GM18907 (cell line): Measurements from ENCODE around the gene NDUFA13.

Experiments
- ATAC-seq: cut with Tn5 transposase; IDR thresholded peaks from one replicate; pipeline ENCODE4 v1.9.1; 2021; ENCODE audit warnings: mild to moderate bottlenecking, moderate library complexity; ENCODE audit not compliant: unreplicated experiment

Gene NDUFA13

DNA sequence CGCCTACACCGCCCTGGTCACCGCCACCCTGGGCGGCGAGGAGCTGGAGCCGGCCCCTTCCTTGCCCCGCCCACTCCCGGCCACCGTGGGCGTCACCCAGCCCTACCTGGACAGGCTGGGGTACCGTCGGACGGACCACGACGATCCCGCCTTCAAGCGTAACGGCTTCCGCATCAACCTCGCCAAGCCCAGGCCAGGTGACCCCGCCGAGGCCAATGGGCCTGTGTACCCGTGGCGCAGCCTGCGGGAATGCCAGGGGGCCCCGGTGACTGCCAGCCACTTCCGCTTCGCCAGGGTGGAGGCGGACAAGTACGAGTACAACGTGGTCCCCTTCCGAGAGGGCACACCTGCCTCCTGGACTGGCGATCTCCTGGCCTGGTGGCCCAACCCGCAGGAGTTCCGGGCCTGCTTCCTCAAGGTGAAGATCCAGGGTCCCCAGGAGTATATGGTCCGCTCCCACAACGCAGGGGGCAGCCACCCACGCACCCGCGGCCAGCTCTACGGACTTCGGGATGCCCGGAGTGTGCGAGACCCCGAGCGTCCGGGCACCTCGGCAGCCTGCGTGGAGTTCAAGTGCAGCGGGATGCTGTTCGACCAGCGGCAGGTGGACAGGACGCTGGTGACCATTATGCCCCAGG lies 29.0 kb downstream of the NDUFA13 start:
- ATAC-seq: no peak

- ATAC-seq: no peak
Measured at GRCh38 chr19:19545707-19546106, 29.7 kb downstream of the NDUFA13 start.

DNA sequence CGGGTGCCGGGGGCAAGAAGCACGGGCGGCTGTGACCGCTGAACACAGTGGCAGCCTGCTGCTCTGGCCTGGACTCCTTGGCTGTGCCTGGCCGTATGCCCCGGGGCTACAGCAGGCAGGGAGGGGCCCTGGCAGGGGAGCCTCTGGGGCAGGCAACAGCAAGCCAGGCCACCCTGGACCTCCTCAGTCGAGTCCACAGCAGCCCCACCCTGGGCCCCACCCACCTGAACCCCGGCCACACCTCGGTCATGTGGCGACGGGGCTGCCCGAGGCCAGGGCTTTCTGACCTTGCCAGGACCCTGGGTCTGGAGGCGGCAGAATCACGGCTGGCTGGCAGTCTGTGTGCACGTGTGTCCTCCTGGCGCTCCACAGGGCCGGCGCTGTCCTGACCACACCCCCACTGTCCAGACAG lies 30.7 kb downstream of the NDUFA13 start:
- no peak for ATAC-seq

GRCh38 chr19:19547674-19548336 lies 31.8 kb downstream of the NDUFA13 start:
- ATAC-seq: no peak

DNA sequence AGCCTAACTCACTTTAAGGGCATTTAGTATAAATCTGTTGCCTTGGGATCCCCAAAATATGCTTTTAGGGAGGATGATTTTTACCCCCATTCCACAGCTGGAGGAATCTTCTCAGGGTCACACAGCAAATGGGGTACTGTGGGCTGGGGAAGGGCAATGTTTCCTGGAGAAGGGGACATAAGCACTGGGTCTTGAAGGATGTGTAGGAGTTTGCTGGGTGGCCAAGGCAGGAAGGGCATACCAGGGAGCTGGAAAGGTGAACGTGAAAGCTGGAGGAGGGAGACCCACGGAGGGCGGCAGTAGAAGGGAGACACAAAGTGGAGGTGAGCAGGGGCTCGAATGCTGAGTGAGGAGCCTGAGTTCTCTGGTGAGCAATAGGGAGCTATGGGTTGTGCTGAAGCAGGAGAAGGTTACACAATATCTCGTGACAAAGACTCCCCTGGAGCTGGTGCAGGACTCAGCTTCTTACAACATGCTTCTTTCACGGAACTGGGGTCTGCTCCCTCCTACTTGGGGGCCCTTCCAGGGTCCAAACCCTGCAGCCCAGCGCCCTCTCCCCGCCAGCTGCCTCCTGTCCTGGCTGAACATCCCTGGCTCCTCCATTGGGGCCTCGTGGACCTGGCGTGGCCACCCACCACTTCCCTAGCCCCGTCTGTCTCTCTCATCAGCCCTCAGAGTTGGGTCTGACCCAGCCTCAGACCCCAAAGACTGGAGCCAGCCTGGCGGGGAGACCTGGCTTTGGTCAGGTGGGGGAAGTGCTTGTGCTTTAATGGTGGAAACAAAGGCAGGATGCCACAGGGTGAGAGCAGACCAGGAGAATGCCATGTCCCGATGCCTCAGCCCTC lies 33.1 kb downstream of the NDUFA13 start:
- ATAC-seq: no peak

DNA sequence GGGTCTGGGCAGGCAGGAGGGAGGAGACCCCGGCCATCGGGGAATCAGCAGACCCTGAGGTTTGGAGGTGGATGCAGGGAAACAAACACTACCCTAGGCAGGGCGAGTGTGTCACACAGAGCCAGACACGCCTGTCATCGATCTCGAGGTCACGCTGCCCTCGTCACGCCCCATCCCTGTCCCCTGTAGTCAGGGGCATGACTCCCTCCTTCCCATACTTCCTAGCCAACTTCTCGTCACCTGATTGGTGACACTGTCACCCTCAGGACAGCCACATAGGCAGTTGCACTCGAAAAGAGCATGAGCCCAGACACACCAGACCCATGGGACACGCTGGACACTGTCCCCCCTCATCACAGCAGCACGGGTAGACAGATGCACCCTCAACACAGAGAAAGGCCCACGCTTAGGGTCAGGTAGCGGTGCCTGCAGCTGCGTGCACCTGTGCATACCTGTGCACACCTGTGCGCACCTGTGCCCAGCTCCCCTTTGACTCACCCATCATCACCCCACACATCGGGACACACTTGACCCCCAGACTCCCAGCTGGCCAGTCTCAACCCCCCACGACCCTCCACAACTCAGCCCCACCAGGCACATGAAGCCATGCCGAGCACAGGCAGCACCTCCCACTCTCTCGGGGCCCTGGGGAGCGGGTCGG lies 33.9 kb downstream of the NDUFA13 start:
- ATAC-seq: no peak

DNA sequence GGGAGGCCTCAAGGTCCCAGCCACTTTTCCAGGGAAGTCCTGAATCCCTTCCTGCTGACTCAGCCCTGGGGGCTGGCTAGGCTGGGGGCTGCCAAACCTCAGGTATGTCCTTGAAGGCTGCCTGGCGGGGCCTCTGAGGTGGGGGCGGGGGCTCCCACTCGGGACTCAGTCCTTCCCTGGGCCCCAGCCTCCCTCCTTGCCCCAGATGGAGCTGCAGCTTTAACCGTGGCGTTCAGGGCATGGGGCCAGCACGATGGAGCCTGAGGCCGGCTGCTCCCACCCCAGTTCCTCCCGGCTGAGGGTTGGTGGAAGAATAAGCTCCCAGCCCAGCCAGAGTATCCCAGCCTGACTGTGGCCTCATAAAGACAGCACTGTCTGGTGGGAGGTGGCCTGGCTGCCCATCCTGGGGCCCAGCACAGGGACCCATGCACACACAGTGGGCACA lies 34.5 kb downstream of the NDUFA13 start:
- no peak for ATAC-seq

DNA sequence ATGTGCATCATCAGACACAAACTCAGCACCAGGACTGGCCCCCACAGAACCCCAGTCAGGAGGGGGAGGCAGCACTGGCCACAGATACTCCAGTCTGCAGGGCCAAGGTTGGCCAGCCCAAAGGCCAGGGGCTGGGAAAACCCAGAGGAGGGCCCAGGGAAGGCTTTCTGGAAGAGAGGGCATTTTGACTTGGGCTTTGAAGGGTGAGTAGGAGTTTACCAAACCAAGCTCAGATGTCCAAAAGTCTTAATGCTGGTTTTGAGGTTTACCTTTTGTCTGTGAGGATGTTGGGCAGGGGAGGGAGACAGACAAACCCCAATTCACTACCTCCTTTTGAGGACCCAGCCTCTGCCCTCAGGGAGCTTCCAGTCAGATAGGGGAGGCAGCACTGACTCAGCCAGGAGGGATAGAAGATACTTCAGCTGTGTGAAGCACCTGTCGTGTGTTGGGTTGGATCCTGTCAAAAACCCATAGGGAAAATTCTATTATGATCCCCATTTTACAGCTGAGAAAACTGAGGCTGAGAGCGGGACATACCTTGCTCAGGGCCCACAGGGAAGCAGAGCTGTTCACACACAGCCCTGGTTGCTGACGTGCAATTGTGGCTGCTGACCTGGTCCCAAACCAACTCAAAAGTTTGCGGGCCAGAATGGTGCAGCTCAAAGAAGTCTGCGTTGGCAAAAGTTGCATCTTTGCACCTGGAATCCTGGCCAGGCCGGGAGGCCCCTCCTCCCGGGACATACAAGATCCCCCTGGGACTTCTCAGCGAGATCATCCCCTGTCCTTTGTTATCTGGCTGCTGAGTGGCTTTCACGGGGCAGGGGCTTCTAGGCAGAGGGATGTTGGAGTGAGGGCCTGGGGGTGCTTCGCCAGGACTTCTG lies 35.2 kb downstream of the NDUFA13 start:
- ATAC-seq: no peak

GRCh38 chr19:19551853-19552192 lies 35.8 kb downstream of the NDUFA13 start:
- ATAC-seq: no peak

- ATAC-seq: no peak
Measured at GRCh38 chr19:19552798-19553197, 36.8 kb downstream of the NDUFA13 start.

DNA sequence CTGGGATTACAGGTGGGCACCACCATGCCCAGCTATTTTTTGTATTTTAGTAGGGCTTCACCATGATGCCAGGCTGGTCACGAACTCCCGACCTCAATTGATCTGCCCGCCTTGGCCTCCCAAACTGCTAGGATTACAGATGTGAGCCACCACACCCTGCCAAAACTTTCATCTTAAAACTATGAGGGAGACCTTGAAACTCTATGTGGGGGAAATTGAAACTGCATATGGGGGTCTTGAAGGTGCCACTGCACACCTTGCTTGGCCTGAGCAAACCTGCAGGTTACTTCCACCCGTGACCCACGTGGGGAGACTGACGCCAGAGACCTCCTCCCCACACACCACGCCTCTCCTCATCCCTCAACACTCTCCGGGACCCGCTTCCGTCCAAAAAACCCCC lies 37.6 kb downstream of the NDUFA13 start:
- ATAC-seq: no peak

DNA sequence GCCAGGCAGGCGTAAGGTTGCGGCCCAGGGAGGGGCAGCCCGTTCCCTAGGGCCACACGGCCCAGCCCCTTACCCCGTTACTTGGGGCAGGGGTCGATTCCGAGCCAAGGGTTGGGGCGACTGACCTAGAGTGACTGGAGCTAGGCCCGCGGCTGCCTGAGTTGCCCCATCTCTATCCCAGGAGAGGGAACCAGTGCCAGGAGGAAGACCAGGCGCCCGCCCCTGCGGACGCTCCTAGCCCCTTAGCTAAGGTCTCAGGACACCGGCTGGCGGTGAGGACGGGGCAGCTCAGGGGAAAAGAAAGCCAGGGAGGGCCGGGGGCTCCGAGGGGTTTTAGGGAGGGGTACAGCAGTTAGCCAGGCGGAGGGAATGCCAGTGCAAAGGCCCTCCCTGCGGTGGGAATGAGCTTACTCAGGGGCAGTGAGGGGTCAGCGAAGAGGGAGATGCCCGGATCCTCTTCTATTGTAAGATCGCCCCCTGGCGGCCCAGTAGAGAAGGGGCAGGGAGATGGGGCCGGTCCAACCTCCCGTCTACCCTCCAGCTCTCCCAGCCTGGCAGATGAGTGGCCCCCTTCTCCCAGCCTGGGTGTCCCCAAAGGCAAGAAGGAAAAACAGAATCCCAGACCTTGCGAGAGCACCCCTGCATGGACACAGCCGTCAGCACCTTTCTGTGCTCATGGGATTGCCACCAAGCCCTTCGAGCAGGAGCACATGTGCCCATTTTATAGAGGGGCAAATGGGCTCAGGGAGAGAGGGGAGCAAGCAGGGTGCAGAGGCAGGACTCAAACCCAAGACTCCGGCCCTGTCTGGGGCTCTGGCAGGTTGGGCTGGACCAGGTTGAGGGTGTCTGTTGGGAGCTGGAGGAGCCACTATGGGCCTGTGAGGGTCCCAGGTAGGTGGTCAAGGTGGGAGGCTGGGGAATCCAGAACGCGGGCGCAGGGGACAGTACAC lies 38.3 kb downstream of the NDUFA13 start:
- no peak for ATAC-seq

GRCh38 chr19:19558055-19558454 lies 42.0 kb downstream of the NDUFA13 start:
- no peak for ATAC-seq

- ATAC-seq: no peak
Measured at GRCh38 chr19:19558636-19559035, 42.6 kb downstream of the NDUFA13 start.

GRCh38 chr19:19559931-19560330 lies 43.9 kb downstream of the NDUFA13 start:
- no peak for ATAC-seq

GRCh38 chr19:19561946-19562664 lies 46.1 kb downstream of the NDUFA13 start:
- ATAC-seq: no peak

GRCh38 chr19:19562665-19563347 lies 46.8 kb downstream of the NDUFA13 start:
- no peak for ATAC-seq

GRCh38 chr19:19563348-19563848 lies 47.4 kb downstream of the NDUFA13 start:
- no peak for ATAC-seq
